ENCODE data around the gene CDX2.

Gene CDX2

DNA sequence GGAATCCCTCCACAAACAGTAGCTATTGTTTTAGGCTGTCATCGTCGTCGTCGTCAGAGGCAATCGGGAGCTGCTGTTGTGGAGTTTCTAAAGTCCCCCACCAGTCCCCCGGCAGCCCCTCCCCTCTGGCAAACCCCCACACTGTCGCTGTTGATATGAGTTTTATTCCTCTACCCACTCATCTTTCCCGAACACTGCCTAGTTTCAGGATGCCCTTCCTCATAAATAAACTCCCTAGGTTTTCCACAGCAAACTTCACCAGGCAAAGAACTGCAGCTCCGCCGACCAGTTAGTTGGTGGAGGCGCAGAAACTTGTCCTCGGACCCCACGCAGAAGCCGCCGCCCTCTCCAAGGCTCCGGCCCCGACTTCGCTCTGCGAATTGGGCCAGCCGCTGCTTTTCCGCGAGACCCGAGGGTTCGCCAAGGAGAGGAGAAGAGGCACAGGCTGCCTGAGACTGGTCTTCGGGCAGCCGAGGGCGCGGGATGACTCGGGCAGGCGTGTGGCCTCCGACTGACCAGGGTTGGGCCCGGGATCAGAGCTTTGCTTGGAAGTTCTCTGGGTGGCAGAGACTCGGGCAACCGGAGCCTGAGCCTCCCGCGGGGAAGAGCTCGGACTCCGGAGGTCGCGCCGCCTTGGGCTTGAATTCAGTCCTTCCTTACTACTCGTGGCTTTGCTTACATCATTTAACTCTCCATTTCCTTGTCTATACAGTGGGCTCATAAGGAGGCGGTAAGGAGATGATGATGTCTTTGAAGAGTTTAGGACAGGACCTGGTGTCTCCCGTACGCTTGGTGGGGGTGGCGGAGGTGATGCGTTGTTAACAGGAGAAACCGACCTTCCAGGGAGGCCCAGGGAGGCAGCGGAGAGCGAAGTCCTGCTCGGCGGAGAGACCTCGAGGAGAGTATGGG lies 41.4 kb downstream of the CDX2 start:
- DNase-seq, result no peak

DNA sequence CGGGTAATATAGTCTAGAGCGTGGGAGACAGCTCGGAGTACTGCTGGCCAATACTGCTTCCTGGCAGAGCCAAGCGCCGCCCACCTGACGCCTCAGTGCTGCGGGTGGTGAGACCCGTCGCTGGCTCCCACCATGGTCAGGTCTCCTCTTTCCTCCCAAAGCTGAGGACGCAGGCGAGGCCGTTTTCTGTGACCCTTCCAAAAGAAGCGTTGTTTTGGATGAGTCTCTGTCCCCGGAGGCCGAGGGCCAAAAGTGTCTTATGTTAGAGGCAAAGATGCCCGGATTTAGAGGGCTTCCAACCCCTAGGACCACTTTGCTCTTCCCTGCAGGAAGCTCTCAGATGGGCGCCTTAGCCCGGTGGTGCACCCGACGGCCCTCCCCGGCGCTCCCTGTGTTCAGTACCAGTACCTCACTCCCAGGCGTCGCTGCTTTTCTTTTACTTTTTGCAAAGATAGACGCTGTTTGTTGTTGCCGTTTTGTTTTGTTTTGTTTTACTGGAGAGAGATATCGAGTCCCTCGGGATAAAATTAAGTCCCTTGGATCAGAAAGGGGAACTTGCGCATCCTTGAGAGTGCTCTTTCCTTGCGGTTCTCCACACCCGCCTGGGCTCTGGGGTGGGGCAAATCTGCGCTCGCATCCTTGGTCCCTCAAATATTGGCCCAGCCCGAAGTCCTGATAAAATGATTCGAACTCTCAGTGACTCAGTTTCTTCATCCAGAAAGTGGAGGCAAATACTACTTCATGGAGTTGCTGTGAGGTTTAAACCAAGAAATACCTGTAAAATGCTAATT lies 42.3 kb downstream of the CDX2 start:
- no peak for DNase-seq

DNA sequence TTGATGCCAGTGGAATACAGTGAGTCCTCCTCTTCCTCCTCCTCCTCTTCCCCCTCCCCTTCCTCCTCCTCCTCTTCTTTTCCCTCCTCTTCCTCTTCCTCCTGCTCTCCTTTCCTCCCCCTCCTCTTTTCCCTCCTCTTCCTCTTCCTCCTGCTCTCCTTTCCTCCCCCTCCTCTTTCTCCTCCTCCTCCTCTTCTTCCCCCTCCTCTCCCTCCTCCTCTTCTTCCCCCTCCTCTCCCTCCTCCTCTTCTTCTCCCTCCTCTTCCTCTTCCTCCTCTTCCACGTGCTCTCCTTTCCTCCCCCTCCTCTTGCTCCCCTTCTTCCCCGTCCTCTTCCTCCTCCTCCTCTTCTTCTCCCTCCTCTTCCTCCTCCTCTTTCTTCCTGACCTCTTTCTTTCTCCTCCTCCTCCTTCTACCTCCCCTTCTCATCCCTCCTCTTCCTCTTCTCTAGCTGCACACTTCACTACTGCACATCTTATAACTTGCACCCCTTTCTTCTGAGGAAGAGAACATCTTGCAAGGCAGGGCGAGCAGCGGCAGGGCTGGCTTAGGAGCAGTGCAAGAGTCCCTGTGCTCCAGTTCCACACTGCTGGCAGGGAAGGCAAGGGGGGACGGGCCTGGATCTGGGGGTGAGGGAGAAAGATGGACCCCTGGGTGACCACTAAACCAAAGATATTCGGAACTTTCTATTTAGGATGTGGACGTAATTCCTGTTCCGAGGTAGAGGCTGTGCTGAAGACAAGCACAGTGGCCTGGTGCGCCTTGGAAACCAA lies 43.7 kb downstream of the CDX2 start:
- DNase-seq, result no peak

DNA sequence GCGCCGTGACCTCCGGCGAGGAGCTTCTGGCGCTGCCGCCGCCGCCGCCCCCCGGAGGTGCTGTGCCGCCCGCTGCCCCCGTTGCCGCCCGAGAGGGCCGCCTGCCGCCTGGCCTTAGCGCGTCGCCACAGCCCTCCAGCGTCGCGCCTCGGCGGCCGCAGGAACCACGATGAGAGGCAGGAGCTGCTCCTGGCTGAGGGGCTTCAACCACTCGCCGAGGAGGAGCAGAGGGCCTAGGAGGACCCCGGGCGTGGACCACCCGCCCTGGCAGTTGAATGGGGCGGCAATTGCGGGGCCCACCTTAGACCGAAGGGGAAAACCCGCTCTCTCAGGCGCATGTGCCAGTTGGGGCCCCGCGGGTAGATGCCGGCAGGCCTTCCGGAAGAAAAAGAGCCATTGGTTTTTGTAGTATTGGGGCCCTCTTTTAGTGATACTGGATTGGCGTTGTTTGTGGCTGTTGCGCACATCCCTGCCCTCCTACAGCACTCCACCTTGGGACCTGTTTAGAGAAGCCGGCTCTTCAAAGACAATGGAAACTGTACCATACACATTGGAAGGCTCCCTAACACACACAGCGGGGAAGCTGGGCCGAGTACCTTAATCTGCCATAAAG lies 44.5 kb downstream of the CDX2 start:
- DNase-seq, result no peak

DNA sequence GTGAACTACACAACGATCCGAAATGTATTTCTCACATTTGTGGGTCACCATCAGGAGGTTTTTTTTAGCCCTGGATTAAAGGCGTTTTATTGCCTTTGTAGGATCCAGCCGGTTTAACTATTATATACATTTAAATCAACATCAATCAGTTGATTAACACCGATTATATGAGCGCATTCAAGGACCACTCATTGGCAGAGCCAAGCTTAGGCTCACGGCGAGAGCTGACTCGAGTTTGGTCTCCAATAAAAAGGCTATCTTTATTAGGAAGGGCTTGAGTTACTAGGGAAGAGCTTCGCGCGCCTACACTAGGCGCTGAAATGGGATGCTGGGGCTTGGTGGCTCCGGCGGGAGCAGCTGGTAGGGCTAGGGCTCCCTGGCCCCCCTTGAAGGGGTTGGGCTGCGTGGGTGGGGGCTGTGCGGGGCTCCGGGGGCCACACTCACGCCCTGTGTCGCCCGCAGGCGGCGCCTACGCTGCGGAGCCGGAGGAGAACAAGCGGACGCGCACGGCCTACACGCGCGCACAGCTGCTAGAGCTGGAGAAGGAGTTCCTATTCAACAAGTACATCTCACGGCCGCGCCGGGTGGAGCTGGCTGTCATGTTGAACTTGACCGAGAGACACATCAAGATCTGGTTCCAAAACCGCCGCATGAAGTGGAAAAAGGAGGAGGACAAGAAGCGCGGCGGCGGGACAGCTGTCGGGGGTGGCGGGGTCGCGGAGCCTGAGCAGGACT lies 45.2 kb downstream of the CDX2 start:
- DNase-seq, result no peak

DNA sequence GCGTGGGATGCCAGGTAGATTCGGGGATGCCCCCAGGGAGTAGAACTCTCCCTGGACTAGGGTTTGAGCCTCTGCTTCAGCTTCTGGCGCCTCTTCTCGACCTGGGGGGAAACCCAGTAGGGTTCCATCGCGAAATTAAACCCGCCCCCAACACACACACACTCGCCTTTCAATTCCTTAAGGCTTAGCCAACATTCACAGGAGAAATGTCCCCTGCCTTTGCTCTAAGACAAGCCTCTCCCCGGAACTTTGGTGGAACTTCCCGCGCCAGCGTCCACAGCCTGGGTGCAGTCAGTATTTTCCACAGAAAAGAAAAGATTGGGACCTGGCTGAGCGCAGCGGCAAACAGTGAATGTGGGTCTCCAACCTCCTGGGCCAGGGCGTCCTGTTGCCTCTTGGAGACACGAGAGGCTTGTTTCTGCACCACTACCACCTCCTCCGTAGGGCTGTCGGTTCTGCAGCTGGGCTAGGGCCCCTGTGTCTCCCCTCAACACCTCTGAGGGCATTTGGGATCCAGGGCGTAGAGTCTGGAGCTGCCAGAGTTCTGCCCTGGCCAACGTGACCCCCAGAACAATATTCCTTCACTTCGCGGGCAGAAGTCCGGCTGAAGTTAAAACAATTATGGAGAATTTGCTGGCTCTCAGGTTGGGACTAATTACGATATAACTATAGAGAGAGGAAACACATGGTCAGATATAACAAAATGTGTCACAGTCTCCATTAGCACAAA lies 46.1 kb downstream of the CDX2 start:
- DNase-seq, result no peak

DNA sequence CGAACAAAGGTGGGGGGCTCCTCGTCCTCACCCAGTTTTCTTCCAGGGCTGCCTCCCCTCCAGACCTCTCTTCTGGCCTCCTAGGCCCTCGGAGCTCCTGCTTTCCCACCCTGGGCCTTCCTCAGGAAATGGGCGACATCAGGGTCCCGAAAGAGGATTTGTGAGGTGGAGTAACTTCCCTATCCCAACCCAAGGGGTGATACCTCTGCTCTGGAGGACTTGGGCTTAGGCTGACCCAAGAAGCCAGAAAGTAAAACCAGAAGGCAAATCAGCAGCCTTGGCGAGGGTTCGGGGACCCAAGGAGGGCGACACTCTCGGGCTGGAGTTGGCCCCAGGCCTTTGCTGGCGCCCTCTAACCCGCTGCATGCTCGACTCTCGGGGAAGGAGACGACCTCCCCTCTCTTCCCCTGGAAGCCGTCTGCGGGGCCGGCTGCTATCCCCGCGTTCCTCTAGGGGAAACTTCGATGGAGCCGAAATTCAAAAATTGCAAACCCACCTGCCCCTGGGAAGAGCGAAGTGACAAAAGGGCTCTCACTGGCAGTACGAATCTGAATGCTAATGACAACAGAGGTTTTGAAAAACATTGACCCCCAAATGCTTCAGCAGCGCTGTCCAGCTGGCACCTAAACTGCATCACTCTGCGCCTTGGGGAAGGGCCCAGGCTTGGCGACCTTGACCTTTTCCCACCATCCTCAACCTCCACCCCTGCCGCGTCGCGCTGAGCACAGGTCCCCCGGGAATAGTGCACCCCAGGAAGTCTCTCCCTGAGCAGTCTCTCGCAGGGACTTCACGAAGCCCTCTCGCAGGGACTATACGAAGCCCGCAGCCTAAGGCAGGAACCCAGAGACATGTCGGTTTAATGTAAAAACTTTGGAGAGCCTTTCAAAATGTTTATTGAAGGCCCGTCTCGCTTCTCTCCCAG lies 46.9 kb downstream of the CDX2 start:
- DNase-seq, result no peak

DNA sequence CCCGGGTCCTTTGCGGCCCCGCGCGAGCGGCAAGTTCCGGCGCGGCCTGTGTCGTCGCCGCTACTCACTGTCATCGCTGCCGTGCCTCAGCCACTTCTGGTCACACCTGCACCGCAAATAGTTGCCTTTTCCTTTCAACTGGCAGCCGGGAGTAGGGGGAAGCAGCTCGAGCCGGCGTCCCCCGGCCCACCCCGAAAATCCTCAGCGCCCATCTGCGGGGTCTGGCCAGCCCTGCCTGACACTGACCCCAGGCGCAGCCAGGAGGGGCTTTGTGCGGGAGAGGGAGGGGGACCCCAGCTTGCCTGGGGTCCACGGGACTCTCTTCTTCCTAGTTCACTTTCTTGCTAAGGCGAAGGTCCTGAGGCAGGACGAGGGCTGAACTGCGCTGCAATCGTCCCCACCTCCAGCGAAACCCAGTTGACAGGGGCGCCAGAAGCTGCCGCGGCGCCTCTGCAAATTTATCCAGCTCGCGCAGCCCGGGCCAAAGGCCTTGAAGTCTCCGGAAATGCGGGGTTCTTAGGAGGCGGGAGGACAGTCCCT lies 47.6 kb downstream of the CDX2 start:
- no peak for DNase-seq

DNA sequence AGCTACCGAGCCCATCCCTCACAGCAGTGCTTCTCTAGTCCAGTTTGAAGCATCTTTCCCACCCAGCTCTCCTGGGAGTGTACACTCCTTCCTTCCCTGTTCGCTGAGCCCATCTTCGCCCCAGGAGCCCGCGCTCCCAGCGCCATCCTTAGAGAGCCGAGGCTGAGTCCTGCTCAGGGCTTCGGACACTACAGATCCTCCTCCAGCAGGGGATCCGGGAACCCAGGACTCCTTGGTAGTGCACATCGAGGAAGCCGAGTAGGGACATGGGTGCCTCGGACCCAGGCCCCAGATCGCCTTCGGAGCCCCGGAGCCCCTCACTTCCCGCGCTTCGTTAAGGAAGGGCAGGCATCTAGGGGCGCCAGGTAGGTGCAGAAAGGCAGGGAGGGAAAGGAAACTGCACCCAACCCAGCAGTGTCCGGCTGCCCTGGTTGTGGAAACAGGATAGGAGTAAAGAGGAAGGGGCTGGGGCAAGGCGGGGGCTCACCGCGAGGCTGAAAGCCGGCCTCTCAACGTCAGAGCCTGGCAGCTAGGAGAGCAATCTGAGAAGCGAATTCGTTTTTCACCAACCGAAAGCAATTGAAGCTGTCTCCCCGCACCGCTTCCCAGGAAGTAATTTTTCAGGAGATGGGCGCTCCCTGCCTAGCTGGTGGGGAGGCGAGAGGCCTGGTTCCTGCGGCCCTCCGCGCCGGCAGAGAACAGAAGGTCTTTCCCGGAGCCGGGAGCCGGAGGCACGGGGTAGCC lies 48.3 kb downstream of the CDX2 start:
- no peak for DNase-seq

DNA sequence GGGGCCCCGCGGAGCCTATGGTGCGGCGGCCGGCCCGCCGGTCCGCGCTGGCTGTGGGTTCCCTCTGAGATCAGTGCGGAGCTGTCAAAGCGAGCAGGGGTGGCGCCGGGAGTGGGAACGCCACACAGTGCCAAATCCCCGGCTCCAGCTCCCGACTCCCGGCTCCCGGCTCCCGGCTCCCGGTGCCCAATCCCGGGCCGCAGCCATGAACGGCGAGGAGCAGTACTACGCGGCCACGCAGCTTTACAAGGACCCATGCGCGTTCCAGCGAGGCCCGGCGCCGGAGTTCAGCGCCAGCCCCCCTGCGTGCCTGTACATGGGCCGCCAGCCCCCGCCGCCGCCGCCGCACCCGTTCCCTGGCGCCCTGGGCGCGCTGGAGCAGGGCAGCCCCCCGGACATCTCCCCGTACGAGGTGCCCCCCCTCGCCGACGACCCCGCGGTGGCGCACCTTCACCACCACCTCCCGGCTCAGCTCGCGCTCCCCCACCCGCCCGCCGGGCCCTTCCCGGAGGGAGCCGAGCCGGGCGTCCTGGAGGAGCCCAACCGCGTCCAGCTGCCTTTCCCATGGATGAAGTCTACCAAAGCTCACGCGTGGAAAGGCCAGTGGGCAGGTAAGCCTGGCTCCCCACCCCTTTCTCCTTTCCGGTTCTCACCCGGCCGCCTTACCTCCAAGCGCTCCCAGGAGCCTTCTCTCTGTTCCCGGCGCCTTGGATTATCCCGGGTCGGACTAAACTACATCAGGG lies 49.0 kb downstream of the CDX2 start, which contains the start of gene PDX1:
PDX1 (plus strand) TSS at position 67 of the 743 bp plus-strand sequence; CDS start at position 206, 139 bp downstream.
- peak; percentile 21 for DNase-seq

DNA sequence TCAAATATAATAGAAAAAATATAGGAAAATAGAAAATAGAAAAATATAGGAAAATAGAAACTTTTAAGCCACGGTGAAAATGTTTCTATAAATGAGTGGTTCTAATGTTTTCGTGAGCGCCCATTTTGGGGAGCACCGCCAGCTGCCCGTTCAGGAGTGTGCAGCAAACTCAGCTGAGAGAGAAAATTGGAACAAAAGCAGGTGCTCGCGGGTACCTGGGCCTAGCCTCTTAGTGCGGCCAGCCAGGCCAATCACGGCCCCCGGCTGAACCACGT lies 49.5 kb downstream of the CDX2 start:
- DNase-seq, result no peak

DNA sequence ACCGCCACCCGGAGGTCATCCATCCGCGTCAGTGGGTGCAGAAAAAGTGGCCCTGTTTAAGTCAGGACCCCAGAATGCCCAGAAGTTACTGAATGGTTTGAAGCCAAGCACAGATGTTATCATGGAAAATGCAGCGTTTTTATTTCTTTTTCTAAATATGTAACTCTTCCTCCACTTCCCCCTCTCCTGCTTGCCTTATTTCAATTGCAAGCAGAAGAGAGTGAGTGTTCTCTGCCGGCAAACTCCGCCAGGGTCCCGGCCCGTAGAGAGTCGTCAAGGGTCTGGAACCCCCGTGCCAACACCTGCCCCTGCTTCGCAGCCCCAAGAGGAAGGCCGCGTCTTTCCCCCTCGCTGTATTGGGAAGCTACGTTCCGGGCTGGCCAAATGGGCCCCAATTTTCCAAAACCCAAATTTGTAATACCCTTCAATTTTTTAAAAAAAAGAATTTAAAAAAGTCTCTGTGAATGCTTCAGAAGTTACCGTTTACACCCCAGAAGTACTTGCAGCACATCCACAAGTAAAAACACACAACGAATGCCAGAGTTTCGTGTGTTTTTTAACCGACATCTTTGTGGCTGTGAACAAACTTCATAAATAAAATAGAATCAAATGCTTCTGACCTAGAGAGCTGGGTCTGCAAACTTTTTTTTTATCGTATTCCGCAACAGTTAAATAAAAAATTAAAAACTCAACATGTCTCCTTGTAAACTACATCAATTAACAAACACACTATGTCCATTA lies 50.0 kb downstream of the CDX2 start:
- no peak for DNase-seq

DNA sequence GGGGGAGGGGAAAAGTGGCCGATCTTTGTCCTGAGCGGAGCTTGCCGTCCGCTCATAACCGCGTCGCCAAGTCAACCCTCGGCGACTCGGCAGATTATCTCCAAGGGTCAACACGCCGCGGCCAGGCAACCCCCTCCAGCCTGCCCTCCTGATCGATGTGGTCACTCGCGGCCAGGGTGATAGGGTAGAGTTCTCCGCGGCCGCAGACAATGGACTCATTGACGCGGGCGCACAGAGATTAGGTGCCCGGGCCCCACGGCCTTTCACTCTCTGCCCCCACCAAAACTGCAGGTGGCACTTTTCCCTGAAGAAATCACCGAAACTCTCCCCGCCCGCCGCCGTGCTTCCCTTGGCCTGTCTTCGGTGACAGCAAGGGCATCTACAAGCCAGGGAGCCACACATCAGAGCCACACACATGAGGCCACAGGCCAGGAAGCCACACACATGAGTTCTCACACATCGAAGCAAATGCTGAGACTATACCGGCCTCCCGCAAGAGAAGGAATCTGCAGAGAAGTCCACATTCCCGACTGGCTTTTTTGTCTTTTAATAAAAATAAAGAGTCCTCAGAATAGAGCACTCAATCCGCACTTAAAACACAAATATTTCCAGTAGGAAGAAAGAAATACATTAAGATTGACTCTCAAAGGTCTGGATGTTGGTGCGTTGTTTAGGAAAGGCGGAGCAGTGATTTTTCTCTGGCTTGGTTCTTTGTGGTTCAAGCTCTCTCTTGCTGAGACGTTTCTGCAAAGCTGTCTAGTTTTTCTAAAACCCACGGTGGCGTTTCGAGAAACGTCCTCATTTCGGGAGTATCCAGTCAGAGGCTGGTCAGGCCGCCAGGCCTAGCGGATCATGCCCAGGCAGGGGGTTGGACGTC lies 50.8 kb downstream of the CDX2 start:
- DNase-seq, result no peak

DNA sequence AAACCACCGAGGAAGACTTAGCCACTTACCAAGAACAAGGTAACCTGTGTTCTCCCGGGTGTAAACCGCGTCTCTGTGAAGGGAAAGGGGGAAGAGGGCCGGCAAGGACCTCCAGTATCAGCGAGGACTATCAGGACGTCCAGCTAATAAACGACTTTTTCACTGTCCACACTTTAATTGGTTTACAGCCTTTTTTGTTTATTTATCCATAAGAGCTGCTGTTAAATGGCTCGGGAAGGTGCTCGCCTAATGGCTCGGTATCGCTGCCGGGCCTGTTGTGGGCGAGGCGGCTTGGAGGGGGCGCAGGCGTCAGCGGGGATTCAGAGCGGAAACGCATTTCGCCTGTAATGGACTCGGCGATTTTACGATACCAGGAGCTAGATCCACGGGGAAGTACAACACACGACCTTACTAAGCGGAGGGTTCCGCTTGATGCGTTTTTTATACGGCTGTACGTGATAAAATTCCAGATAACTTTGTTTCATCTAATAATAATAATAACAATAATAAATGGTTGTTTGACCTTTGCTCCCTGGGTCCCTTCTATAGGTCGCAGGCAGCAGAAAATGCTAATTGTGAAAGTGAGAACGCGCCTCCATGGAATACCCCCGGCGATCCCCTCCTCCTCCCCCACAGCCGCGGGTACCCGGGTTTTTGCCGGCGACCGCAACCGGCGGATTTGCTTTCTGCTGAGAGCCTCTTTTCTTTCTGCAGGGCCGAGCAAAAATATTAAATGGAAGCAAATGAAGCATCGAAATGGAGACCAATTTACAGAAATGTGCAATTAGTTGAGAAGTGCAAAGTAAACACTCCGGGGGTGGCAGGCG lies 51.8 kb downstream of the CDX2 start:
- no peak for DNase-seq

DNA sequence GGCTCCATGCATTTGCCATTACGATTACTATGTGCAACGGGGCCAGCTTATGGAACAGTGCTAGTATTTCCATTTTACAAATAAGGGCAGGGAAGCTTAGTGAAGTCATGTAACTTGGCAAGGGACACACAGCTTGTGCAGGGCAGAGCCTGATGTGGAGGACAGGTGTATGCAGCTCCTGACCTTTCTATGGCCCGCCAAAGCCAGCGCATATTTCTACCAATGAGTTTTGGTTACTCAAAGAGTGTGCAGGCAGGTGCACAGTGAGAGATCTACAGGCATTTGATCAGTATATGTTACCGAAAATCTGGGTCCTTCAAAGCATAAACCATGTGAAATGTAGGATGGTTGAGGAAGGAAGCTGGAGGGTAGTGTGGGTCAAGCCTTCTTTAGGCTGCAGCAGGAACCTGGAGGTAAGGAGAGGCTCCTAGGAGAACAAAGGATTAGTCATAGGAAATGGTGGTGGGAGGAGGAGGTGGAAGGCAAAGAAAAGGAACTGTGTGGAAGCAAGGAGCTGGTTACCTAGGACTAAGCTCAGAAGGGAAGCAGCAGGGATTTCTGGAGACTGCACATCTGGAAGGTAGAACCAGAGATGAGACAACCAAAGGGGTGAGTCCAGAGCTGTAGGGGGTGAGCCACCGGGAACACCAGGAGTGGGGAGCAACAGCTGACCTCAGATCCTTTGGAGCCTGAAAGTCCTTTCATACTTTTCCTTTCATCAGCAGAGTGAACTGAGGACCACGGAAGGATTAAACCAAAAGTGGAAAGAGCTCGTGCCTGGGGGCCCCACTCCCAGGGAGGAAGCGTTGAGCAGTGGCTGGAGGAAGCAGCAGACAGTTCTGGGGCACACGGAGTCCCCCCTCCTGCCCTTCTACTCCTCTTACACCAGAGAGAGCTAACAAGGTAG lies 53.6 kb downstream of the CDX2 start:
- no peak for DNase-seq
